H9 (cell line): ENCODE results near the gene TENM3. TPM values are rescaled to one million over a fixed set of nuclear protein-coding genes. Genes with fewer than 3 reads are reported as not detected.
A peak's percentile ranks its signal among the peaks of the same experiment; 100 is the strongest.

Source experiments
- DNase-seq: peaks from one replicate; pipeline ENCODE4 v3.0.0-alpha.2; 2017
- H2AFZ ChIP-seq: one replicate; pipeline ENCODE4 v1.6.1; 2013; ENCODE audit warnings: mild to moderate bottlenecking, low read length, control low read depth, moderate library complexity
- H2AK5ac ChIP-seq: 2 replicates; pipeline ENCODE4 v1.6.1; 2013; ENCODE audit warnings: low read length, control low read depth, mixed read lengths; ENCODE audit not compliant: insufficient read length
- H2BK120ac ChIP-seq: one replicate; pipeline ENCODE4 v1.6.1; 2013; ENCODE audit warnings: low read depth, mild to moderate bottlenecking, low read length, control low read depth, inconsistent platforms; ENCODE audit not compliant: poor library complexity, severe bottlenecking
- H2BK12ac ChIP-seq: 2 replicates; pipeline ENCODE4 v1.6.1; 2013; ENCODE audit warnings: low read length, control low read depth, mixed read lengths, low read depth; ENCODE audit not compliant: insufficient read length
- H2BK15ac ChIP-seq: 2 replicates; pipeline ENCODE4 v1.6.1; 2013; ENCODE audit warnings: low read depth, low read length, control low read depth
- H2BK20ac ChIP-seq: one replicate; pipeline ENCODE4 v1.6.1; 2013; ENCODE audit warnings: low read depth, mild to moderate bottlenecking, low read length, control low read depth, inconsistent platforms; ENCODE audit not compliant: poor library complexity, severe bottlenecking
- H2BK5ac ChIP-seq: 2 replicates; pipeline ENCODE4 v1.6.1; 2013; ENCODE audit warnings: low read length, control low read depth, mixed read lengths; ENCODE audit not compliant: insufficient read length
- H3K14ac ChIP-seq: 2 replicates; pipeline ENCODE4 v1.6.1; 2013; ENCODE audit warnings: low read length, control low read depth; ENCODE audit not compliant: insufficient read depth
- H3K18ac ChIP-seq: 2 replicates; pipeline ENCODE4 v1.6.1; 2013; ENCODE audit warnings: low read depth, mild to moderate bottlenecking, mixed read lengths, low read length, control low read depth; ENCODE audit not compliant: insufficient read length
- H3K23ac ChIP-seq: 2 replicates; pipeline ENCODE4 v1.6.1; 2013; ENCODE audit warnings: low read length, control low read depth, mixed read lengths, low read depth; ENCODE audit not compliant: insufficient read length
- H3K23me2 ChIP-seq: 2 replicates; pipeline ENCODE4 v1.6.1; 2013; ENCODE audit warnings: low read depth, mild to moderate bottlenecking, mixed read lengths, low read length, control low read depth; ENCODE audit not compliant: insufficient read length, poor library complexity, severe bottlenecking
- H3K27ac ChIP-seq: 2 replicates; pipeline ENCODE4 v1.5.1; 2013; ENCODE audit warnings: low read length, control low read depth, mixed read lengths, low read depth; ENCODE audit not compliant: insufficient read length
- H3K27me3 ChIP-seq: 2 replicates; pipeline ENCODE4 v1.6.1; 2013; ENCODE audit warnings: low read length, control low read depth, inconsistent platforms; ENCODE audit not compliant: insufficient read depth
- H3K4ac ChIP-seq: 2 replicates; pipeline ENCODE4 v1.6.1; 2013; ENCODE audit warnings: low read depth, mild to moderate bottlenecking, control low read depth, inconsistent platforms, low read length, moderate library complexity
- H3K4me1 ChIP-seq: 2 replicates; pipeline ENCODE4 v1.6.1; 2013; ENCODE audit warnings: low read length, control low read depth, inconsistent platforms; ENCODE audit not compliant: insufficient read depth
- H3K4me2 ChIP-seq: 2 replicates; pipeline ENCODE4 v1.6.1; 2013; ENCODE audit warnings: low read length, control low read depth, mixed read lengths; ENCODE audit not compliant: insufficient read length, insufficient read depth
- H3K56ac ChIP-seq: 2 replicates; pipeline ENCODE4 v1.6.1; 2013; ENCODE audit warnings: low read depth, mild to moderate bottlenecking, mixed read lengths, low read length, control low read depth; ENCODE audit not compliant: insufficient read length
- H3K79me1 ChIP-seq: 2 replicates; pipeline ENCODE4 v1.6.1; 2013; ENCODE audit warnings: low read depth, mild to moderate bottlenecking, moderate library complexity, low read length, control low read depth, inconsistent platforms; ENCODE audit not compliant: insufficient read depth, poor library complexity, severe bottlenecking
- H3K79me2 ChIP-seq: 2 replicates; pipeline ENCODE4 v1.6.1; 2013; ENCODE audit warnings: low read length, control low read depth, inconsistent platforms; ENCODE audit not compliant: insufficient read depth
- H3K9ac ChIP-seq: 2 replicates; pipeline ENCODE4 v1.6.1; 2013; ENCODE audit warnings: low read length, control low read depth, mixed read lengths; ENCODE audit not compliant: insufficient read length; ENCODE audit errors: extremely low read depth
- H3K9me3 ChIP-seq: one replicate; pipeline ENCODE4 v1.6.1; 2013; ENCODE audit warnings: low read depth, low read length, inconsistent platforms; ENCODE audit not compliant: control insufficient read depth
- H3T11ph ChIP-seq: one replicate; pipeline ENCODE4 v1.6.1; 2013; ENCODE audit warnings: mild to moderate bottlenecking, low read length, control low read depth, inconsistent platforms
- H4K20me1 ChIP-seq: one replicate; pipeline ENCODE4 v1.6.1; 2013; ENCODE audit not compliant: control insufficient read depth, insufficient read length, insufficient read depth
- H4K5ac ChIP-seq: 2 replicates; pipeline ENCODE4 v1.6.1; 2013; ENCODE audit warnings: low read depth, mild to moderate bottlenecking, mixed read lengths, low read length, control low read depth; ENCODE audit not compliant: insufficient read length
- H4K8ac ChIP-seq: replicated peaks from 2 replicates; pipeline ENCODE4 v1.6.1; 2013; ENCODE audit warnings: low read length, control low read depth, mixed read lengths, low read depth; ENCODE audit not compliant: insufficient read length
- H4K91ac ChIP-seq: 2 replicates; pipeline ENCODE4 v1.6.1; 2013; ENCODE audit warnings: low read depth, mild to moderate bottlenecking, moderate library complexity, mixed read lengths, low read length, control low read depth; ENCODE audit not compliant: insufficient read length
- H3K27ac Mint-ChIP-seq, 3 experiments: 2 replicates in 2 of 3; 3 replicates in 1 of 3; pipeline ENCODE4 v1.8.0; 2020 to 2021; ENCODE audit warnings: mixed read lengths in 3 of 3, mild to moderate bottlenecking in 1 of 3, moderate library complexity in 1 of 3
- H3K27me3 Mint-ChIP-seq: 2 replicates; pipeline ENCODE4 v1.8.0; 2021; ENCODE audit warnings: low read depth, mild to moderate bottlenecking, moderate library complexity, mixed read lengths
- H3K36me3 Mint-ChIP-seq, 3 experiments: 2 replicates in 2 of 3; 3 replicates in 1 of 3; pipeline ENCODE4 v1.8.0; 2020 to 2021; ENCODE audit warnings: low read depth in 3 of 3, mixed read lengths in 3 of 3; ENCODE audit not compliant: insufficient read depth in 1 of 3
- H3K4me1 Mint-ChIP-seq, 2 experiments: 2 replicates each; pipeline ENCODE4 v1.8.0; 2020; ENCODE audit warnings: mixed read lengths in 2 of 2
- H3K4me3 Mint-ChIP-seq, 2 experiments: 2 replicates in 1 of 2; 3 replicates in 1 of 2; pipeline ENCODE4 v1.8.0; 2020 to 2021; ENCODE audit warnings: mild to moderate bottlenecking in 2 of 2, mixed read lengths in 2 of 2, moderate library complexity in 1 of 2
- H3K9me3 Mint-ChIP-seq, 2 experiments: 2 replicates in 1 of 2; 3 replicates in 1 of 2; pipeline ENCODE4 v1.8.0; 2020; ENCODE audit warnings: mild to moderate bottlenecking in 2 of 2, mixed read lengths in 2 of 2, moderate library complexity in 1 of 2
- WGBS: extraction: QIAGEN DNeasy Blood & Tissue Kit; methylation state at CpG from one replicate; pipeline ENCODE4 v1.1.7; 2013; ENCODE audit warnings: missing lambda C conversion rate, low lambda C conversion rate, mixed read lengths; ENCODE audit not compliant: insufficient read length; ENCODE audit errors: extremely low coverage; 5-methylcytosine and 5-hydroxymethylcytosine counted together
- total RNA-seq: library from RNA; stranded (reverse); gene quantifications from 2 replicates; pipeline ENCODE4 v1.2.1, GENCODE V29; 2021
- TF ChIP-seq, protein P1 (sequence below): fragments of 200-600 bp; sonication (generic); conservative IDR thresholded peaks from 3 replicates; pipeline ENCODE4 v1.8.0; 2021; ENCODE audit warnings: antibody characterized with exemption, mild to moderate bottlenecking

The TENM3 gene
- total RNA-seq, 1 experiment from 2014 or later, result 49.6 TPM

DNA sequence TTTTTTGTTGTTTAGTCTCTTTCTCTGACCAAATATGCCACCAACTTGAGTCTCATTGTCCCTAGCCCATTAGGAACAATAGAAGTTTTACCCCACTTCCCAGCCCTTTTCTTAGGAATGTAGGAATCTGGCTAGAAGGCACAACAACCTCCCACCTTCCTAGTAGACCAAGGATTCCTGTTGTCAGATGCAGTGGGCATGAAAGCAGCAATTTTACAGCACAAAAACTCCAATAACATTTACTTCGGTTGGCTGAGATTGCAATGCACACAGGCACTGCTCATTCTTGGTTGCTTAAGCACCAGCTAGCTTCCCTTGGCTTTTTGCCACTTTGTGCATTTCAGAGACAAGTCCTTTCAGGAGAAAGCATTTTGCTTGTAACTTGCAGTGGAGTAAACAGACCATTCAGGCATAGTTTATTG is 312.8 kb downstream of the TENM3 start:
- H2BK5ac ChIP-seq, result peak overlapping the region; percentile 99
- H4K91ac ChIP-seq, result no peak overlapping the region
- peaks cover 3% of the 10 kb centered on the region; the same call in 1 of the 2 replicates for H3K79me2 ChIP-seq
- no peaks in the 10 kb centered on the region for H4K20me1 ChIP-seq
- no peak overlapping the region for H3K56ac ChIP-seq
- no peak overlapping the region for H3K23ac ChIP-seq
- Mint-ChIP-seq H3K27me3 (no peaks in the 10 kb centered on the region), H3K4me1 (peaks cover 70 to 79% of the 10 kb centered on the region in 2 experiments), H3K36me3 (no peaks in the 10 kb centered on the region), H3K4me3 (peak overlapping the region in 1 of 2 experiments; percentile 10; a peak in 1 of 5 replicates), H3K27ac (peak overlapping the region; percentile 88 to 97 (median 96)), H3K9me3 (no peaks in the 10 kb centered on the region; a peak in 1 of 5 replicates)
- no CpG with 5 or more reads among the region's 1 CpG for WGBS
- peak overlapping the region; percentile 8 for H3T11ph ChIP-seq
- peak overlapping the region; percentile 48 for H3K9ac ChIP-seq
- DNase-seq, result peak; percentile 47
- H2BK12ac ChIP-seq, result peak overlapping the region; percentile 55
- no peaks in the 10 kb centered on the region for H3K9me3 ChIP-seq
- TF ChIP-seq, protein P1, sequence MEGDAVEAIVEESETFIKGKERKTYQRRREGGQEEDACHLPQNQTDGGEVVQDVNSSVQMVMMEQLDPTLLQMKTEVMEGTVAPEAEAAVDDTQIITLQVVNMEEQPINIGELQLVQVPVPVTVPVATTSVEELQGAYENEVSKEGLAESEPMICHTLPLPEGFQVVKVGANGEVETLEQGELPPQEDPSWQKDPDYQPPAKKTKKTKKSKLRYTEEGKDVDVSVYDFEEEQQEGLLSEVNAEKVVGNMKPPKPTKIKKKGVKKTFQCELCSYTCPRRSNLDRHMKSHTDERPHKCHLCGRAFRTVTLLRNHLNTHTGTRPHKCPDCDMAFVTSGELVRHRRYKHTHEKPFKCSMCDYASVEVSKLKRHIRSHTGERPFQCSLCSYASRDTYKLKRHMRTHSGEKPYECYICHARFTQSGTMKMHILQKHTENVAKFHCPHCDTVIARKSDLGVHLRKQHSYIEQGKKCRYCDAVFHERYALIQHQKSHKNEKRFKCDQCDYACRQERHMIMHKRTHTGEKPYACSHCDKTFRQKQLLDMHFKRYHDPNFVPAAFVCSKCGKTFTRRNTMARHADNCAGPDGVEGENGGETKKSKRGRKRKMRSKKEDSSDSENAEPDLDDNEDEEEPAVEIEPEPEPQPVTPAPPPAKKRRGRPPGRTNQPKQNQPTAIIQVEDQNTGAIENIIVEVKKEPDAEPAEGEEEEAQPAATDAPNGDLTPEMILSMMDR, result no peak
- no peak overlapping the region for H4K8ac ChIP-seq
- no peaks in the 10 kb centered on the region for H3K27me3 ChIP-seq
- peaks cover 14% of the 10 kb centered on the region; the same call in 1 of the 2 replicates for H3K4me1 ChIP-seq
- H4K5ac ChIP-seq, result no peak overlapping the region
- no peaks in the 10 kb centered on the region for H3K79me1 ChIP-seq
- no peak overlapping the region for H2AFZ ChIP-seq
- no peak overlapping the region for H2AK5ac ChIP-seq
- H3K4me2 ChIP-seq, result peak overlapping the region; percentile 59
- H3K23me2 ChIP-seq, result peaks cover 2% of the 10 kb centered on the region
- H3K27ac ChIP-seq, result peak overlapping the region; percentile 100
- no peak overlapping the region for H2BK120ac ChIP-seq
- no peak overlapping the region for H2BK15ac ChIP-seq
- H3K18ac ChIP-seq, result no peak overlapping the region
- no peak overlapping the region for H3K14ac ChIP-seq
- no peak overlapping the region for H2BK20ac ChIP-seq
- H3K4ac ChIP-seq, result no peak overlapping the region
